C4-2B (cell line): Measurements from ENCODE around the gene TADA2B.

Experiments used
- H3K27ac ChIP-seq: fragments of 450-650 bp; 2 replicates; pipeline ENCODE4 v1.5.1; 2017
- CTCF ChIP-seq: fragments of 450-650 bp; conservative IDR thresholded peaks from 2 replicates; pipeline ENCODE4 v1.5.1; 2017; ENCODE audit warnings: mild to moderate bottlenecking
- ZFX ChIP-seq: fragments of 450-650 bp; IDR thresholded peaks from 2 replicates; pipeline ENCODE4 v1.6.1; 2017

TADA2B gene

GRCh38 chr4:7018281-7018680 is 24.9 kb upstream of the TADA2B start:
- no peak overlapping the region for H3K27ac ChIP-seq
- TF ChIP-seq ZFX (no peak), CTCF (no peak)

DNA sequence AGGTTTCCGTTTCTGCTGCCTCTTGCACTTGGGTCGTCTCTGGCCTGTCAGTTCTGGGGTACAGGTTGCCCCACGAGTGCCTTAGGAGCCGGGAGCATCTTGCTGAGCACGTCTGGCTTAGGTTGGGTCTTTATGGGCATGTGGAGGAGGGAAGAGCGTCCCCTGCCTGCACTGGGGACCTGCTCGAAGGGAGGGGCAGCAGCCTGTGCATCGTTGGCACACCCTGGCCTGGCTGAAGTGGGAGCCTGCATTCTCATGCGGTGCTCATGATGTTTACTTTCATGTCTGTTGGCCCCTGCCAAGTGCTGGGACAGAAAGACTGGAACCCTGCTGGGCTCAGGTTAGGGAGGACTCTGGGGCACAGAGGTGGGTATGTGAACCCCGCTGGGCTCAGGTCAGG is 23.8 kb upstream of the TADA2B start:
- TF ChIP-seq ZFX (no peak), CTCF (no peak)
- H3K27ac ChIP-seq = no peak overlapping the region

DNA sequence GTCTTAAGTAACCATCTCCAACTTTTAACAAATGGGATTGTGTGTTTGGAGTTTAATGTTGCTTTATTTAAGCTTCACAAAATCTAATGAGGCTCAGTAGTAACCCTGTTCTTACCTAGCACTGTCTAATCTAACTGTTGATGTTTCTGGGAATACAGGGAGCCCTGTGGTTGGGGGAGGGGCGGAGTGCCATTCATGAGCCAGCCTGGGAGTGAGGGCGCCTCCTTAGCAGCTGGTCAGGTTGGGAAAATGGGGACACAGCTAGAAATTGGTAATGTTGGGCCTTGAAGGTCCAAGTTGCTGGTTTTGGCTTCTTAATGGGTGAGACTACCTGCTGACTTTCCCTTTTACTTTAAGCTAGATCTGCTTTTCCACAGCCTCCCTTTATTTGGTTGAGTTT is 22.9 kb upstream of the TADA2B start:
- TF ChIP-seq CTCF (no peak), ZFX (no peak)
- no peak overlapping the region for H3K27ac ChIP-seq

DNA sequence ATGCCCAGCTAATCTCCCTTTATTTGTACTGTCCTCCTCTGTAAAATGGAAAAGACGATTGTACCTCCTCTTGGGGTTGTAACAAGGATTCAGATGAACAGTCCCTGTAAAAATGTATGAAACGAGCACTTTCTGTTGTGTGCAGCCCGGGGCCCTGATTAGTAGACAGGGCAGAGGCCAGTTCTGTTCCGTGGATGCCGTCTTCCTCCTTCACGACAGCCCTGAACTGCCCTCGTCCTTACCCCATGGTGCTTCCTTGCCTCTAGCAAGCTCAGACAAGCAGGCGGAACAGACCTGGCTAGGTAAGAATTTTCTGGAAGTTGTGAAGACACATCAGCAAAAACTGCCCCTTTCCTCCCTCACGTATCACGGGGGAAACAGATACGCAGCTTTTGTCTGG is 22.3 kb upstream of the TADA2B start:
- no peak overlapping the region for H3K27ac ChIP-seq
- no peak for TF ChIP-seq ZFX

GRCh38 chr4:7021355-7021754 is 21.8 kb upstream of the TADA2B start:
- H3K27ac ChIP-seq = no peak overlapping the region

DNA sequence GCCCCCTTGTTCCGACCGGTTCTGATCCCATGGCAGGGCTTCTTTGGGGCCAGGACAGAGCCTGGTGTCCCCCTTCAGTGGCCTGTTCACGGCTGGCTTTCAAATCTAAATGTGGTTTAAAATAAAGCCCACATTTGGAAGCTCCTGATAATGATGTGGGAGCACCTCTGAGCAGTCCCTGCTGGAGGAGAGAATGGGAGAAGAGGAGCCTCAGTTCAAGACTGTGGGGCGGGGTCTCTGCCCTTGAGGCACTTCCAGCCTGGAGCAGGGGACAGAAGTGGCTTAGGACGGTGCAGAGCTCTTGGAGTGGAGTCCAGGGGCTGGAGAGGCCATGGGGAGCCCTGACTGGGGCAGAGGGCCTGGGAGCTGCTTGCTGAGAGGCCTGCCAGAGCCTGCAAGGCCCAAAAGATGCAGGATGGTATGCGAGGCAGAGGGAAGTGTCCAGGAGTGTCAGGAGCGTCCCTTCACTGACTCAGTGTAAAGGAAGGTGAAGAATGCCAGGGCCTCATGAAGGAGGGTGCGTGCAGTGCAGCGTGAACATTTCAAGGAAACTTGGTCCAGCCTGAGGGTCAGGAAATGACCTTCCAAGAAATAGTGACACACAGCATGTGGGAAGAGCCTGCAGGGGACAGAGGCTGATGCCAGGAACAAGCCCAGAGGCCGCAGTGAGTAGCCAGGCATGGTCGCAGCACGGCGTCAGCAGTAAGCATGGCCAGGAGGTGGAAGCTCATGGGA is 21.1 kb upstream of the TADA2B start:
- H3K27ac ChIP-seq = no peak overlapping the region

More at GRCh38 chr4:7021355-7021754, 21.8 kb upstream of the TADA2B start:
- TF ChIP-seq ZFX = no peak
- TF ChIP-seq CTCF = no peak

DNA sequence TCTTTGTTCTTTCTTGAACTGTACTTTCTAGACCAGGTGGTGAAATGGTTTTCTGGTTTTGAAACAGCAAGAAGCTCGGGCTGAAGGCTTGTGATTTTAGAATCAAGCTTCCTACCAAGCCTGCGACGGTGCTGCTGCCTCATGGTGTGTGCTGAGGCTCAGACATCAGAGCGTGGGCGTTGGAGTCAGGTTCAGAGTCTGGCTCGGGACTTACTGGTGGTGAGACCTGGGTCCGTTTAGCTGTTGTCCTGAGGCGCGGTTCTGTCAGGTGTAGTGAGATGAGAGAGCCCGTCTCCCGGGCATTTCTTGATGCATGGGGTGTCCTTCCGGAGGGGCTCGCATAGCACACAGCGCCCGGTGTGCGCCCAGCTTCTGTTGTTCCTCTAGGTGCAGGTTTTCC is 19.7 kb upstream of the TADA2B start:
- TF ChIP-seq CTCF (no peak), ZFX (no peak)
- no peak overlapping the region for H3K27ac ChIP-seq

More for the DNA sequence above, 21.1 kb upstream of the TADA2B start:
- TF ChIP-seq ZFX (no peak), CTCF (no peak)

DNA sequence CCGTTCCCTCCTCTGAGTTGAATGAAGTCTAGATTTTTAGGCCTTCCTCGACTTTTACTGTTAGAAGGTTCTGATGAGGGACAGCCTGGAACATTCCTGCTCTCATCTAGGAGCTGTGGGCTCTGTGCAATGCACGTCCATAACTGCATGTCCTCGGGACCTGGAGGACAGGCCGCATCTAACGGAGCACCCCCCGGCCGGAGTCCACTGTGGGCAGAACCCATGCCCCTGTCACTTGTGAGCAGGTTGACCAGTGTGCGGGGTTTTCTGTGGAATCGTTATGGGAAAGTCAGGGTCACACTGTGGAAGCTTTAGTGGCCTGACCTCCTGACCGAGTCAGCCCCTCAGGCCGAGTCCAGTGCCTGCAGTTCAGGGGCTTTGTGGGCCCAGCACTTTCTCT is 19.3 kb upstream of the TADA2B start:
- TF ChIP-seq ZFX (no peak), CTCF (no peak)
- H3K27ac ChIP-seq = no peak overlapping the region
